WTC11 (cell line): ENCODE measurements around the gene SMCR8. TPM values are rescaled to one million over a fixed set of nuclear protein-coding genes. Genes with fewer than 3 reads are reported as not detected.

Experiments used
- ATAC-seq: fragments of 200-7000 bp; cut with Tn5 transposase; 2 replicates; pipeline ENCODE4 v1.10.0; 2021; ENCODE audit warnings: mild to moderate bottlenecking, moderate library complexity
- CTCF ChIA-PET: fragments of 300-600 bp; sonication (Branson Sonifier 250); formaldehyde crosslinking; loops from one replicate; lab custom pipeline; 2021; ENCODE audit warnings: antibody characterized with exemption; lab: Charles Lee
- POLR2A ChIA-PET: fragments of 350-600 bp; sonication (Branson Sonifier 250); formaldehyde crosslinking; loops from one replicate; lab custom pipeline; 2021; ENCODE audit warnings: antibody characterized with exemption; lab: Charles Lee
- DNase-seq: peaks from one replicate; pipeline ENCODE4 v3.0.0; 2021; ENCODE audit warnings: low spot score
- H3K27ac Mint-ChIP-seq: 2 replicates; pipeline ENCODE4 v1.8.0; 2021; ENCODE audit warnings: mixed read lengths
- H3K27me3 Mint-ChIP-seq: 2 replicates; pipeline ENCODE4 v1.8.0; 2021; ENCODE audit warnings: low read depth, mild to moderate bottlenecking, moderate library complexity, mixed read lengths
- H3K36me3 Mint-ChIP-seq: 2 replicates; pipeline ENCODE4 v1.8.0; 2021; ENCODE audit warnings: mixed read lengths
- H3K4me1 Mint-ChIP-seq: 2 replicates; pipeline ENCODE4 v1.8.0; 2022; ENCODE audit warnings: mixed read lengths
- H3K4me3 Mint-ChIP-seq: 2 replicates; pipeline ENCODE4 v1.8.0; 2021; ENCODE audit warnings: mild to moderate bottlenecking, moderate library complexity, mixed read lengths
- H3K9me3 Mint-ChIP-seq: 2 replicates; pipeline ENCODE4 v1.8.0; 2021; ENCODE audit warnings: mixed read lengths
- GABPB1 ChIP-seq: sonication (generic); formaldehyde crosslinking; IDR thresholded peaks from 2 replicates; pipeline ENCODE4 v1.8.1; 2023; ENCODE audit warnings: mild to moderate bottlenecking, missing genetic modification reagents
- JAZF1 ChIP-seq: fragments of 250-450 bp; sonication (Bioruptor Pico); IDR thresholded peaks from 2 replicates; pipeline ENCODE4 v1.9.0; 2021; ENCODE audit warnings: moderate library complexity, mild to moderate bottlenecking, inconsistent platforms
- NFATC4 ChIP-seq: fragments of 250-450 bp; sonication (Bioruptor Pico); IDR thresholded peaks from 2 replicates; pipeline ENCODE4 v1.9.0; 2021; ENCODE audit warnings: mild to moderate bottlenecking
- NR3C1 ChIP-seq: sonication (generic); formaldehyde crosslinking; conservative IDR thresholded peaks from 2 replicates; pipeline ENCODE4 v1.8.1; 2023; ENCODE audit warnings: low read depth, mild to moderate bottlenecking, missing genetic modification reagents
- PRRX2 ChIP-seq: fragments of 250-450 bp; sonication (Bioruptor Pico); IDR thresholded peaks from 2 replicates; pipeline ENCODE4 v1.8.0; 2021; ENCODE audit warnings: mild to moderate bottlenecking
- ZBTB21 ChIP-seq: sonication (generic); formaldehyde crosslinking; IDR thresholded peaks from 2 replicates; pipeline ENCODE4 v1.8.1; 2023; ENCODE audit warnings: mild to moderate bottlenecking, missing genetic modification reagents, borderline replicate concordance
- ZNF317 ChIP-seq: sonication (generic); formaldehyde crosslinking; IDR thresholded peaks from 2 replicates; pipeline ENCODE4 v1.8.1; 2023; ENCODE audit warnings: low read depth, mild to moderate bottlenecking, moderate library complexity, missing genetic modification reagents, borderline replicate concordance
- total RNA-seq: library from RNA; stranded (reverse); gene quantifications from 3 replicates; pipeline ENCODE4 v1.2.3, GENCODE V29; 2021
- TF ChIP-seq, protein P1 (sequence below): sonication (generic); formaldehyde crosslinking; IDR thresholded peaks from 2 replicates; pipeline ENCODE4 v1.8.0; 2023; ENCODE audit warnings: mild to moderate bottlenecking, missing genetic modification reagents
- TF ChIP-seq, protein P2 (sequence below): sonication (generic); formaldehyde crosslinking; IDR thresholded peaks from 2 replicates; pipeline ENCODE4 v1.8.0; 2022; ENCODE audit warnings: mild to moderate bottlenecking, missing genetic modification reagents
- TF ChIP-seq, protein P3 (sequence below): sonication (generic); formaldehyde crosslinking; IDR thresholded peaks from 2 replicates; pipeline ENCODE4 v1.8.0; 2023; ENCODE audit warnings: missing genetic modification reagents, mild to moderate bottlenecking, borderline replicate concordance
- TF ChIP-seq, protein P4 (sequence below): sonication (generic); formaldehyde crosslinking; IDR thresholded peaks from 2 replicates; pipeline ENCODE4 v1.8.0; 2022; ENCODE audit warnings: mild to moderate bottlenecking, missing genetic modification reagents
- TF ChIP-seq, protein P5 (sequence below): fragments of 250-450 bp; sonication (Bioruptor Pico); IDR thresholded peaks from 2 replicates; pipeline ENCODE4 v1.9.0; 2021; ENCODE audit warnings: mild to moderate bottlenecking, borderline replicate concordance

Gene SMCR8
- total RNA-seq, 1 experiment from 2014 or later, result 19.1 TPM

DNA sequence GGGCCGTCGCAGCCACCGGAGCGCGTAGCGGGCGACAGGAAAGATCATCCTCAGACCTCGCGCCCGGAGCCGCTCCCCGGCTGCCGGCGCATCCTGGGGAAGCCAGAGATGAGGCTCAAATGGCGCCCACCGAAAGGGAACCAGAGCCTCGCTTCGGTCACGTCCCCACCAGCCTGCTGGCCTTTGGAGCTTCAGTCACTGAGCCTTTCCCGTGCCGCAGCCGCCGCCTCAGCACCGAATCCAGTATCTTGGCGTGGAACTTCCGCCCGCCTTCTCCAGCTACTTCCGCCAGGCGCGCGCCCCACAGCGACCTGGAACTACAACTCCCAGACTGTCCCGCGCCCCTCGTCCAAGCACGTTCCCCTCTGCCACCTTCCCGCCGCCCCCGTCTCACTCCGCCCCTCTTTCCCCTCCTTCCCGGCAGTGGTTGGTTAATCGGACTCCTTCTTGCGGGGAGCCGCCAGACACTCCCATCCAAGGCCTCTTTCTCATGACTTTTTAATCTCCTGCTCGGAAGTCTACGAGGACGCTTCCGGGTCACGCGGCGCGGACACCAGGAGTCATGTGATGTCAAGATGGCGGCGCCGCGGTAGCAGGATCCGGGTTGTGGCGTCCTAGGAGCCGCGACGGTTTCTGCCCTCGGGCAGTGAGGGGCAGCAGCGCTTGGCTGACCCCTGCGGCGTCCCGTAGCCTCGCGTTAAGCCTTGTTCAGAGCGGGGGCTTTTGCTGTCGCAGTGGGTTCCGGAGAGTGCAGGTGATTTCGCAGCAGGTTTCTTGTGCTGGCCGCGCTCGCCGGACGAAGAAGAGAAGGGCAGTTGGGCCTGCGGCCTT lies at the start of gene SMCR8, which contains the start of gene TOP3A (continued):
- TF ChIP-seq, protein P1, sequence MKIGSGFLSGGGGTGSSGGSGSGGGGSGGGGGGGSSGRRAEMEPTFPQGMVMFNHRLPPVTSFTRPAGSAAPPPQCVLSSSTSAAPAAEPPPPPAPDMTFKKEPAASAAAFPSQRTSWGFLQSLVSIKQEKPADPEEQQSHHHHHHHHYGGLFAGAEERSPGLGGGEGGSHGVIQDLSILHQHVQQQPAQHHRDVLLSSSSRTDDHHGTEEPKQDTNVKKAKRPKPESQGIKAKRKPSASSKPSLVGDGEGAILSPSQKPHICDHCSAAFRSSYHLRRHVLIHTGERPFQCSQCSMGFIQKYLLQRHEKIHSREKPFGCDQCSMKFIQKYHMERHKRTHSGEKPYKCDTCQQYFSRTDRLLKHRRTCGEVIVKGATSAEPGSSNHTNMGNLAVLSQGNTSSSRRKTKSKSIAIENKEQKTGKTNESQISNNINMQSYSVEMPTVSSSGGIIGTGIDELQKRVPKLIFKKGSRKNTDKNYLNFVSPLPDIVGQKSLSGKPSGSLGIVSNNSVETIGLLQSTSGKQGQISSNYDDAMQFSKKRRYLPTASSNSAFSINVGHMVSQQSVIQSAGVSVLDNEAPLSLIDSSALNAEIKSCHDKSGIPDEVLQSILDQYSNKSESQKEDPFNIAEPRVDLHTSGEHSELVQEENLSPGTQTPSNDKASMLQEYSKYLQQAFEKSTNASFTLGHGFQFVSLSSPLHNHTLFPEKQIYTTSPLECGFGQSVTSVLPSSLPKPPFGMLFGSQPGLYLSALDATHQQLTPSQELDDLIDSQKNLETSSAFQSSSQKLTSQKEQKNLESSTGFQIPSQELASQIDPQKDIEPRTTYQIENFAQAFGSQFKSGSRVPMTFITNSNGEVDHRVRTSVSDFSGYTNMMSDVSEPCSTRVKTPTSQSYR (CRISPR knock-in tag), result no peak; the same call in 1 of the 2 replicates
- TF ChIP-seq, protein P2, sequence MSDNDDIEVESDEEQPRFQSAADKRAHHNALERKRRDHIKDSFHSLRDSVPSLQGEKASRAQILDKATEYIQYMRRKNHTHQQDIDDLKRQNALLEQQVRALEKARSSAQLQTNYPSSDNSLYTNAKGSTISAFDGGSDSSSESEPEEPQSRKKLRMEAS (CRISPR knock-in tag), result peak; percentile 84
- TF ChIP-seq NR3C1 (no peak), ZNF317 (no peak), GABPB1 (CRISPR knock-in tag) (no peak)
- TF ChIP-seq, protein P3, sequence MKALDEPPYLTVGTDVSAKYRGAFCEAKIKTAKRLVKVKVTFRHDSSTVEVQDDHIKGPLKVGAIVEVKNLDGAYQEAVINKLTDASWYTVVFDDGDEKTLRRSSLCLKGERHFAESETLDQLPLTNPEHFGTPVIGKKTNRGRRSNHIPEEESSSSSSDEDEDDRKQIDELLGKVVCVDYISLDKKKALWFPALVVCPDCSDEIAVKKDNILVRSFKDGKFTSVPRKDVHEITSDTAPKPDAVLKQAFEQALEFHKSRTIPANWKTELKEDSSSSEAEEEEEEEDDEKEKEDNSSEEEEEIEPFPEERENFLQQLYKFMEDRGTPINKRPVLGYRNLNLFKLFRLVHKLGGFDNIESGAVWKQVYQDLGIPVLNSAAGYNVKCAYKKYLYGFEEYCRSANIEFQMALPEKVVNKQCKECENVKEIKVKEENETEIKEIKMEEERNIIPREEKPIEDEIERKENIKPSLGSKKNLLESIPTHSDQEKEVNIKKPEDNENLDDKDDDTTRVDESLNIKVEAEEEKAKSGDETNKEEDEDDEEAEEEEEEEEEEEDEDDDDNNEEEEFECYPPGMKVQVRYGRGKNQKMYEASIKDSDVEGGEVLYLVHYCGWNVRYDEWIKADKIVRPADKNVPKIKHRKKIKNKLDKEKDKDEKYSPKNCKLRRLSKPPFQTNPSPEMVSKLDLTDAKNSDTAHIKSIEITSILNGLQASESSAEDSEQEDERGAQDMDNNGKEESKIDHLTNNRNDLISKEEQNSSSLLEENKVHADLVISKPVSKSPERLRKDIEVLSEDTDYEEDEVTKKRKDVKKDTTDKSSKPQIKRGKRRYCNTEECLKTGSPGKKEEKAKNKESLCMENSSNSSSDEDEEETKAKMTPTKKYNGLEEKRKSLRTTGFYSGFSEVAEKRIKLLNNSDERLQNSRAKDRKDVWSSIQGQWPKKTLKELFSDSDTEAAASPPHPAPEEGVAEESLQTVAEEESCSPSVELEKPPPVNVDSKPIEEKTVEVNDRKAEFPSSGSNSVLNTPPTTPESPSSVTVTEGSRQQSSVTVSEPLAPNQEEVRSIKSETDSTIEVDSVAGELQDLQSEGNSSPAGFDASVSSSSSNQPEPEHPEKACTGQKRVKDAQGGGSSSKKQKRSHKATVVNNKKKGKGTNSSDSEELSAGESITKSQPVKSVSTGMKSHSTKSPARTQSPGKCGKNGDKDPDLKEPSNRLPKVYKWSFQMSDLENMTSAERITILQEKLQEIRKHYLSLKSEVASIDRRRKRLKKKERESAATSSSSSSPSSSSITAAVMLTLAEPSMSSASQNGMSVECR, result no peak; the same call in 1 of the 2 replicates
- TF ChIP-seq, all 79 proteins: peak for 22

DNA sequence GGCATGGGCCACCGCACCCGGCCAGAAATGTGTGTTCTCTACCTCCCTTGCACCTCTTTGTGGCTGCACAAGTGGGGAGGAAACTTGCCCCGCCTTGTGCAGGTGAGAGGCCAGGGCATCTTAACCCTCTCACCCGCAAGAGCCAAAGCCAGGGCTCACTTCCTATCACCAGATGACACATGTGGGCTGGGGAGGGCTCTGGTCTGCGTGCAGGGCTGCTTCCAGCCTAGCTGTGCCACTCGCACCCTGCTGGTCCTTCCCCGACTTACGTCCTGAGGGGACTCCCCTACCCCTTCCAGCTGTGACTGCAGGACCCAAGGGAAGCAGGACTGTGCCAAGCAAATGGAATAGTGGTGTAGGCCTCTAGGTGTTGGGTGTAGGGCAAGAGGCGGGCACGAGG lies 47.7 kb upstream of the SMCR8 start:
- no peaks in the 10 kb centered on the region for H3K27me3 Mint-ChIP-seq
- ATAC-seq (no peak), DNase-seq (no peak)
- no peaks in the 10 kb centered on the region for H3K9me3 Mint-ChIP-seq
- CTCF ChIA-PET, result interaction anchor here (1.6 to 1.8 kb wide), 3 partner anchors 12 to 50 kb away, joined by 4 to 9 read pairs (median 7); no protein-coding TSS in a partner anchor
- no peak overlapping the region for H3K27ac Mint-ChIP-seq
- peaks cover 8% of the 10 kb centered on the region for H3K4me1 Mint-ChIP-seq
- TF ChIP-seq JAZF1, result no peak
- TF ChIP-seq, protein P4, sequence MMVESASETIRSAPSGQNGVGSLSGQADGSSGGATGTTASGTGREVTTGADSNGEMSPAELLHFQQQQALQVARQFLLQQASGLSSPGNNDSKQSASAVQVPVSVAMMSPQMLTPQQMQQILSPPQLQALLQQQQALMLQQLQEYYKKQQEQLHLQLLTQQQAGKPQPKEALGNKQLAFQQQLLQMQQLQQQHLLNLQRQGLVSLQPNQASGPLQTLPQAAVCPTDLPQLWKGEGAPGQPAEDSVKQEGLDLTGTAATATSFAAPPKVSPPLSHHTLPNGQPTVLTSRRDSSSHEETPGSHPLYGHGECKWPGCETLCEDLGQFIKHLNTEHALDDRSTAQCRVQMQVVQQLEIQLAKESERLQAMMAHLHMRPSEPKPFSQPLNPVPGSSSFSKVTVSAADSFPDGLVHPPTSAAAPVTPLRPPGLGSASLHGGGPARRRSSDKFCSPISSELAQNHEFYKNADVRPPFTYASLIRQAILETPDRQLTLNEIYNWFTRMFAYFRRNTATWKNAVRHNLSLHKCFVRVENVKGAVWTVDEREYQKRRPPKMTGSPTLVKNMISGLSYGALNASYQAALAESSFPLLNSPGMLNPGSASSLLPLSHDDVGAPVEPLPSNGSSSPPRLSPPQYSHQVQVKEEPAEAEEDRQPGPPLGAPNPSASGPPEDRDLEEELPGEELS, result no peak
- no peak for TF ChIP-seq PRRX2 (CRISPR knock-in tag)
- no peak for TF ChIP-seq ZBTB21
- TF ChIP-seq NFATC4 (CRISPR knock-in tag), result no peak
- TF ChIP-seq, protein P5, sequence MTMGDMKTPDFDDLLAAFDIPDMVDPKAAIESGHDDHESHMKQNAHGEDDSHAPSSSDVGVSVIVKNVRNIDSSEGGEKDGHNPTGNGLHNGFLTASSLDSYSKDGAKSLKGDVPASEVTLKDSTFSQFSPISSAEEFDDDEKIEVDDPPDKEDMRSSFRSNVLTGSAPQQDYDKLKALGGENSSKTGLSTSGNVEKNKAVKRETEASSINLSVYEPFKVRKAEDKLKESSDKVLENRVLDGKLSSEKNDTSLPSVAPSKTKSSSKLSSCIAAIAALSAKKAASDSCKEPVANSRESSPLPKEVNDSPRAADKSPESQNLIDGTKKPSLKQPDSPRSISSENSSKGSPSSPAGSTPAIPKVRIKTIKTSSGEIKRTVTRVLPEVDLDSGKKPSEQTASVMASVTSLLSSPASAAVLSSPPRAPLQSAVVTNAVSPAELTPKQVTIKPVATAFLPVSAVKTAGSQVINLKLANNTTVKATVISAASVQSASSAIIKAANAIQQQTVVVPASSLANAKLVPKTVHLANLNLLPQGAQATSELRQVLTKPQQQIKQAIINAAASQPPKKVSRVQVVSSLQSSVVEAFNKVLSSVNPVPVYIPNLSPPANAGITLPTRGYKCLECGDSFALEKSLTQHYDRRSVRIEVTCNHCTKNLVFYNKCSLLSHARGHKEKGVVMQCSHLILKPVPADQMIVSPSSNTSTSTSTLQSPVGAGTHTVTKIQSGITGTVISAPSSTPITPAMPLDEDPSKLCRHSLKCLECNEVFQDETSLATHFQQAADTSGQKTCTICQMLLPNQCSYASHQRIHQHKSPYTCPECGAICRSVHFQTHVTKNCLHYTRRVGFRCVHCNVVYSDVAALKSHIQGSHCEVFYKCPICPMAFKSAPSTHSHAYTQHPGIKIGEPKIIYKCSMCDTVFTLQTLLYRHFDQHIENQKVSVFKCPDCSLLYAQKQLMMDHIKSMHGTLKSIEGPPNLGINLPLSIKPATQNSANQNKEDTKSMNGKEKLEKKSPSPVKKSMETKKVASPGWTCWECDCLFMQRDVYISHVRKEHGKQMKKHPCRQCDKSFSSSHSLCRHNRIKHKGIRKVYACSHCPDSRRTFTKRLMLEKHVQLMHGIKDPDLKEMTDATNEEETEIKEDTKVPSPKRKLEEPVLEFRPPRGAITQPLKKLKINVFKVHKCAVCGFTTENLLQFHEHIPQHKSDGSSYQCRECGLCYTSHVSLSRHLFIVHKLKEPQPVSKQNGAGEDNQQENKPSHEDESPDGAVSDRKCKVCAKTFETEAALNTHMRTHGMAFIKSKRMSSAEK, result no peak
- POLR2A ChIA-PET, result no interaction called here
- H3K4me3 Mint-ChIP-seq, result no peak overlapping the region
- peaks cover 7% of the 10 kb centered on the region; the same call in 1 of the 2 replicates for H3K36me3 Mint-ChIP-seq
